K562 (cell line): Measurements from ENCODE around the gene AGO1. TPM values are rescaled to one million over a fixed set of nuclear protein-coding genes. Genes with fewer than 3 reads are reported as not detected.

Experiments
- BACH1 ChIP-seq: fragments of 200-800 bp; sonication (Bioruptor generic); IDR thresholded peaks from 2 replicates; pipeline ENCODE4 v1.6.1; 2016; ENCODE audit warnings: missing genetic modification characterization, missing compliant biosample characterization
- BCL6 ChIP-seq: fragments of 250-450 bp; sonication (Bioruptor Pico); IDR thresholded peaks from 2 replicates; pipeline ENCODE4 v1.4.0; 2020
- HCFC1 ChIP-seq: IDR thresholded peaks from 2 replicates; pipeline ENCODE4 v1.6.1; 2012; ENCODE audit warnings: low read depth, low read length, improper control_type of control experiment
- HOXB6 ChIP-seq: fragments of 250-450 bp; sonication (Bioruptor Pico); IDR thresholded peaks from 2 replicates; pipeline ENCODE4 v1.5.1; 2022; ENCODE audit warnings: mild to moderate bottlenecking, borderline replicate concordance
- MCM7 ChIP-seq, 2 experiments: fragments of 450-650 bp; IDR thresholded peaks; 2 replicates each; pipeline ENCODE4 v1.6.1; 2016 to 2018
- NUFIP1 ChIP-seq: fragments of 450-650 bp; IDR thresholded peaks from 2 replicates; pipeline ENCODE4 v1.6.1; 2018; ENCODE audit not compliant: partially characterized antibody
- PHF20 ChIP-seq: fragments of 450-650 bp; IDR thresholded peaks from 2 replicates; pipeline ENCODE4 v1.6.1; 2018; ENCODE audit not compliant: partially characterized antibody
- RBM22 ChIP-seq: fragments of 200-400 bp; formaldehyde crosslinking; IDR thresholded peaks from 2 replicates; pipeline ENCODE4 v1.6.1; 2018; ENCODE audit warnings: low read length, low read depth; ENCODE audit not compliant: poor library complexity, severe bottlenecking
- SMAD1 ChIP-seq: fragments of 150-350 bp; IDR thresholded peaks from 2 replicates; pipeline ENCODE4 v1.6.1; 2014; ENCODE audit warnings: low read length, low read depth; ENCODE audit not compliant: partially characterized antibody
- SP1 ChIP-seq: sonication (generic); formaldehyde crosslinking; IDR thresholded peaks from 2 replicates; pipeline ENCODE4 v1.8.1; 2022; ENCODE audit warnings: mild to moderate bottlenecking, missing genetic modification reagents
- ZBTB7A ChIP-seq: IDR thresholded peaks from 2 replicates; pipeline ENCODE4 v1.6.1; 2011; ENCODE audit warnings: low read depth, mild to moderate bottlenecking, low read length, moderate library complexity, borderline replicate concordance; ENCODE audit not compliant: control insufficient read depth
- ZNF79 ChIP-seq: fragments of 250-450 bp; sonication (Bioruptor Pico); IDR thresholded peaks from 2 replicates; pipeline ENCODE4 v1.4.0; 2020; ENCODE audit warnings: low read depth, mild to moderate bottlenecking, moderate library complexity
- polyA plus RNA-seq, 8 experiments: library from polyadenylated mRNA; depleted of rRNA in 4 of 8; stranded (reverse) in 5 of 8; unstranded in 3 of 8; fragments of >200 nt; fragmentation: Nextera tagmentation in 2 of 8; fragmentation: Illumina TruSeq in 1 of 8; extraction: Ambion mirVana in 2 of 8; extraction: Trizol in 1 of 8; gene quantifications; 2 replicates each; pipeline versions ENCODE4 v1.2.1 to v1.2.3, GENCODE V29; 2011 to 2014; ENCODE audit warnings: inconsistent platforms in 1 of 8, missing spikeins in 1 of 8
- total RNA-seq, 7 experiments: library from RNA; depleted of rRNA in 6 of 7; stranded (reverse); fragments of >200 nt in 6 of 7; fragmentation: Illumina TruSeq in 2 of 7; extraction: Trizol in 2 of 7; gene quantifications; 2 replicates each; pipeline versions ENCODE4 v1.2.1 to v1.2.3, GENCODE V29; 2011 to 2021; ENCODE audit warnings: low replicate concordance in 1 of 7
- TF ChIP-seq, protein P1 (sequence below): fragments of 450-650 bp; IDR thresholded peaks from 2 replicates; pipeline ENCODE4 v1.6.1; 2018; ENCODE audit not compliant: partially characterized antibody
- TF ChIP-seq, protein P2 (sequence below): IDR thresholded peaks from 2 replicates; pipeline ENCODE4 v1.6.1; 2012; ENCODE audit warnings: low read depth, low read length, improper control_type of control experiment, borderline replicate concordance
- TF ChIP-seq, protein P3 (sequence below): fragments of 250-450 bp; sonication (Bioruptor Pico); IDR thresholded peaks from 2 replicates; pipeline ENCODE4 v1.9.0; 2021; ENCODE audit warnings: mild to moderate bottlenecking, inconsistent platforms
- TF ChIP-seq, protein P4 (sequence below): fragments of 450-650 bp; IDR thresholded peaks from 2 replicates; pipeline ENCODE4 v1.6.1; 2017; ENCODE audit warnings: antibody characterized with exemption

The AGO1 gene
- total and polyA plus RNA-seq, 9 of the 15 experiments (the other 6 are each of a cell fraction or from before 2014, with no cell fraction given): 7.3 to 64.2 (median 26.0) TPM

DNA sequence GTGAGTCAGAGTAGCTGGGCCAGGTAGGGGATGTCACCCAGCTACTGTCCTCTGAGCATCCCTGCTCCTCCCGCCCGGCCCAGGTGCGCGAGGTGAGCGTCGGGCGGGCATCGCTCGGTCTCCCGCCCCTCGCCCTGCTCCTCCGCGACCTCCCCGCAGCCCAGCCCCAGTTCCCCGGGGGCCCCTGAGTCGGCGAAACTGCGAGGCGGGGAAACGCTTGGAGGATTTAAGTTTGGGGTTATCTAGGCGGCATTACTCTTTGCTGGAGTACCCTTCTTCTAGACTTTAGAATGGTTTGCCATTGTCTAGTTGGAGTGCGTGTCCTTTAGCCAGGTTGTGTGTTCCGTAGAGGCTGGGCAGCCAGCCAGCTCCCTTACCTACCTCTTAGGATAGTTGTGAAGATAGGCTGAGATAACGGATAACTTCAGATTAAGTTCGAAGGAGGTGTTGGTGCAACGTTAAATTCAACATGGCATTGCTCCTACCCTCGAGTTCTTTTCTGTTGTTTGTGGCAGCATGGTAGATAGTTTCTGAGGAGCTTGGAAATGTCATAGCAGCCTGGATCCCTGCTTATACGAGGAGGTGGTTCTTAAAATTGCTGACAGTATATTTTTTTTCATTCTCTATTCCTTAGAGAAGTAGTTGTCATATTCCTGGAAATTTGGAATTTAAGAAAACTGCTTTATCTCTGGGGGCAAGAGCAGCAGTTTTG, 48.6 kb downstream of the AGO1 start (continued):
- TF ChIP-seq, protein P1, sequence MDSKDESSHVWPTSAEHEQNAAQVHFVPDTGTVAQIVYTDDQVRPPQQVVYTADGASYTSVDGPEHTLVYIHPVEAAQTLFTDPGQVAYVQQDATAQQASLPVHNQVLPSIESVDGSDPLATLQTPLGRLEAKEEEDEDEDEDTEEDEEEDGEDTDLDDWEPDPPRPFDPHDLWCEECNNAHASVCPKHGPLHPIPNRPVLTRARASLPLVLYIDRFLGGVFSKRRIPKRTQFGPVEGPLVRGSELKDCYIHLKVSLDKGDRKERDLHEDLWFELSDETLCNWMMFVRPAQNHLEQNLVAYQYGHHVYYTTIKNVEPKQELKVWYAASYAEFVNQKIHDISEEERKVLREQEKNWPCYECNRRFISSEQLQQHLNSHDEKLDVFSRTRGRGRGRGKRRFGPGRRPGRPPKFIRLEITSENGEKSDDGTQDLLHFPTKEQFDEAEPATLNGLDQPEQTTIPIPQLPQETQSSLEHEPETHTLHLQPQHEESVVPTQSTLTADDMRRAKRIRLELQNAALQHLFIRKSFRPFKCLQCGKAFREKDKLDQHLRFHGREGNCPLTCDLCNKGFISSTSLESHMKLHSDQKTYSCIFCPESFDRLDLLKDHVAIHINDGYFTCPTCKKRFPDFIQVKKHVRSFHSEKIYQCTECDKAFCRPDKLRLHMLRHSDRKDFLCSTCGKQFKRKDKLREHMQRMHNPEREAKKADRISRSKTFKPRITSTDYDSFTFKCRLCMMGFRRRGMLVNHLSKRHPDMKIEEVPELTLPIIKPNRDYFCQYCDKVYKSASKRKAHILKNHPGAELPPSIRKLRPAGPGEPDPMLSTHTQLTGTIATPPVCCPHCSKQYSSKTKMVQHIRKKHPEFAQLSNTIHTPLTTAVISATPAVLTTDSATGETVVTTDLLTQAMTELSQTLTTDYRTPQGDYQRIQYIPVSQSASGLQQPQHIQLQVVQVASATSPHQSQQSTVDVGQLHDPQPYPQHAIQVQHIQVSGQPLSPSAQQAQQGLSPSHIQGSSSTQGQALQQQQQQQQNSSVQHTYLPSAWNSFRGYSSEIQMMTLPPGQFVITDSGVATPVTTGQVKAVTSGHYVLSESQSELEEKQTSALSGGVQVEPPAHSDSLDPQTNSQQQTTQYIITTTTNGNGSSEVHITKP: no peak
- TF ChIP-seq ZNF79 (CRISPR knock-in tag) (no peak), BCL6 (CRISPR knock-in tag) (no peak), ZBTB7A (no peak), NUFIP1 (no peak), PHF20 (peak; percentile 1), MCM7 (IDR thresholded peaks at IDR 0.05) (no peak), SMAD1 (no peak), HCFC1 (no peak), SP1 (CRISPR knock-in tag) (peak; percentile 46), BACH1 (tag) (no peak), RBM22 (peak; percentile 97), HOXB6 (CRISPR knock-in tag) (no peak)
- TF ChIP-seq, protein P2, sequence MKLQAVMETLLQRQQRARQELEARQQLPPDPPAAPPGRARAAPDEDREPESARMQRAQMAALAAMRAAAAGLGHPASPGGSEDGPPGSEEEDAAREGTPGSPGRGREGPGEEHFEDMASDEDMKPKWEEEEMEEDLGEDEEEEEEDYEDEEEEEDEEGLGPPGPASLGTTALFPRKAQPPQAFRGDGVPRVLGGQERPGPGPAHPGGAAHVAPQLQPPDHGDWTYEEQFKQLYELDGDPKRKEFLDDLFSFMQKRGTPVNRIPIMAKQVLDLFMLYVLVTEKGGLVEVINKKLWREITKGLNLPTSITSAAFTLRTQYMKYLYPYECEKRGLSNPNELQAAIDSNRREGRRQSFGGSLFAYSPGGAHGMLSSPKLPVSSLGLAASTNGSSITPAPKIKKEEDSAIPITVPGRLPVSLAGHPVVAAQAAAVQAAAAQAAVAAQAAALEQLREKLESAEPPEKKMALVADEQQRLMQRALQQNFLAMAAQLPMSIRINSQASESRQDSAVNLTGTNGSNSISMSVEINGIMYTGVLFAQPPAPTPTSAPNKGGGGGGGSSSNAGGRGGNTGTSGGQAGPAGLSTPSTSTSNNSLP: no peak
- TF ChIP-seq, protein P3, sequence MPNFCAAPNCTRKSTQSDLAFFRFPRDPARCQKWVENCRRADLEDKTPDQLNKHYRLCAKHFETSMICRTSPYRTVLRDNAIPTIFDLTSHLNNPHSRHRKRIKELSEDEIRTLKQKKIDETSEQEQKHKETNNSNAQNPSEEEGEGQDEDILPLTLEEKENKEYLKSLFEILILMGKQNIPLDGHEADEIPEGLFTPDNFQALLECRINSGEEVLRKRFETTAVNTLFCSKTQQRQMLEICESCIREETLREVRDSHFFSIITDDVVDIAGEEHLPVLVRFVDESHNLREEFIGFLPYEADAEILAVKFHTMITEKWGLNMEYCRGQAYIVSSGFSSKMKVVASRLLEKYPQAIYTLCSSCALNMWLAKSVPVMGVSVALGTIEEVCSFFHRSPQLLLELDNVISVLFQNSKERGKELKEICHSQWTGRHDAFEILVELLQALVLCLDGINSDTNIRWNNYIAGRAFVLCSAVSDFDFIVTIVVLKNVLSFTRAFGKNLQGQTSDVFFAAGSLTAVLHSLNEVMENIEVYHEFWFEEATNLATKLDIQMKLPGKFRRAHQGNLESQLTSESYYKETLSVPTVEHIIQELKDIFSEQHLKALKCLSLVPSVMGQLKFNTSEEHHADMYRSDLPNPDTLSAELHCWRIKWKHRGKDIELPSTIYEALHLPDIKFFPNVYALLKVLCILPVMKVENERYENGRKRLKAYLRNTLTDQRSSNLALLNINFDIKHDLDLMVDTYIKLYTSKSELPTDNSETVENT (CRISPR knock-in tag): no peak
- TF ChIP-seq, protein P4, sequence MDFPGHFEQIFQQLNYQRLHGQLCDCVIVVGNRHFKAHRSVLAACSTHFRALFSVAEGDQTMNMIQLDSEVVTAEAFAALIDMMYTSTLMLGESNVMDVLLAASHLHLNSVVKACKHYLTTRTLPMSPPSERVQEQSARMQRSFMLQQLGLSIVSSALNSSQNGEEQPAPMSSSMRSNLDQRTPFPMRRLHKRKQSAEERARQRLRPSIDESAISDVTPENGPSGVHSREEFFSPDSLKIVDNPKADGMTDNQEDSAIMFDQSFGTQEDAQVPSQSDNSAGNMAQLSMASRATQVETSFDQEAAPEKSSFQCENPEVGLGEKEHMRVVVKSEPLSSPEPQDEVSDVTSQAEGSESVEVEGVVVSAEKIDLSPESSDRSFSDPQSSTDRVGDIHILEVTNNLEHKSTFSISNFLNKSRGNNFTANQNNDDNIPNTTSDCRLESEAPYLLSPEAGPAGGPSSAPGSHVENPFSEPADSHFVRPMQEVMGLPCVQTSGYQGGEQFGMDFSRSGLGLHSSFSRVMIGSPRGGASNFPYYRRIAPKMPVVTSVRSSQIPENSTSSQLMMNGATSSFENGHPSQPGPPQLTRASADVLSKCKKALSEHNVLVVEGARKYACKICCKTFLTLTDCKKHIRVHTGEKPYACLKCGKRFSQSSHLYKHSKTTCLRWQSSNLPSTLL: no peak
